HG03108 (cell line): ENCODE results near the gene FAM81A.
"Not testable (repeated sequence)": the region's sequence is repeated elsewhere in the genome, so short reads cannot be mapped to it uniquely, and the experiment has no call there.

Experiments
- ATAC-seq: cut with Tn5 transposase; IDR thresholded peaks from one replicate; pipeline ENCODE4 v1.9.1; 2021; ENCODE audit warnings: moderate library complexity; ENCODE audit not compliant: unreplicated experiment

Gene FAM81A

DNA sequence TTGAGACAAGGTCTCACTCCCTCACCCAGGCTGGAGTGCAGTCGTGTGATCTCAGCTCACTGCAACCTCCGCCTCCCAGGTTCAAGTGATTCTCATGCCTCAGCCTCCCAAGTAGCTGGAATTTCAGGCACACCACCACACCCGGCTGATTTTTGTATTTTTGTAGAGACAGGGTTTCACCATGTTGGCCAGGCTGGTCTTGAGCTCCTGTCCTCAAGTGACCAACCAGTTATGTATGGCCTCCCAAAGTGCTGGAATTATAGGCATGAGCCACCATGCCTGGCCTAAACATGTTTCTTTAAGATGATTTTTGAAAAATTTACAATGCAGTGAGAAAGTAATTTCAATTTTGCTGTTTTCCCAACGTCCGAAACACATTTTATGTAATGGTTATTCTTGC is 37.2 kb downstream of the FAM81A start:
- ATAC-seq, result not testable (repeated sequence)

GRCh38 chr15:59484399-59484798 is 46.4 kb downstream of the FAM81A start:
- ATAC-seq, result no peak

GRCh38 chr15:59485036-59485435 is 47.0 kb downstream of the FAM81A start:
- no peak for ATAC-seq

- ATAC-seq, result not testable (repeated sequence)
Observed at GRCh38 chr15:59489485-59489884, 51.5 kb downstream of the FAM81A start.

DNA sequence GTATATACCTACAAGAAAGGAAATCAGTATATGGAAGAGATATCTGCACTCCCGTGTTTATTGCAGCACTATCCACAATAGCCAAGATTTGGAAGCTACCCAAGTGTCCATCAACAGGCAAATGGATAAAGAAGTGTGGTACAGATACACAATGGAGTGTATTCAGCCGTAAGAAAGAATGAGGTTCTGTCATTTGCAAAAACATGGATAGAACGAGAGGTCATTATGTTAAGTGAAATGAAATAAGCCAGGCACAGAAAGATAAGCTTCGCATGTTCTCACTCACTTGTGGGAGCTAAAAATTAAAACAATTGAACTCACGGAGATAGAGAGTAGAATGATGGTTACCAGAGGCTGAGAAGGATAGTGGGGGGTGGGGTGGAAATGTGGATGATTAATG is 53.1 kb downstream of the FAM81A start:
- ATAC-seq, result no peak

DNA sequence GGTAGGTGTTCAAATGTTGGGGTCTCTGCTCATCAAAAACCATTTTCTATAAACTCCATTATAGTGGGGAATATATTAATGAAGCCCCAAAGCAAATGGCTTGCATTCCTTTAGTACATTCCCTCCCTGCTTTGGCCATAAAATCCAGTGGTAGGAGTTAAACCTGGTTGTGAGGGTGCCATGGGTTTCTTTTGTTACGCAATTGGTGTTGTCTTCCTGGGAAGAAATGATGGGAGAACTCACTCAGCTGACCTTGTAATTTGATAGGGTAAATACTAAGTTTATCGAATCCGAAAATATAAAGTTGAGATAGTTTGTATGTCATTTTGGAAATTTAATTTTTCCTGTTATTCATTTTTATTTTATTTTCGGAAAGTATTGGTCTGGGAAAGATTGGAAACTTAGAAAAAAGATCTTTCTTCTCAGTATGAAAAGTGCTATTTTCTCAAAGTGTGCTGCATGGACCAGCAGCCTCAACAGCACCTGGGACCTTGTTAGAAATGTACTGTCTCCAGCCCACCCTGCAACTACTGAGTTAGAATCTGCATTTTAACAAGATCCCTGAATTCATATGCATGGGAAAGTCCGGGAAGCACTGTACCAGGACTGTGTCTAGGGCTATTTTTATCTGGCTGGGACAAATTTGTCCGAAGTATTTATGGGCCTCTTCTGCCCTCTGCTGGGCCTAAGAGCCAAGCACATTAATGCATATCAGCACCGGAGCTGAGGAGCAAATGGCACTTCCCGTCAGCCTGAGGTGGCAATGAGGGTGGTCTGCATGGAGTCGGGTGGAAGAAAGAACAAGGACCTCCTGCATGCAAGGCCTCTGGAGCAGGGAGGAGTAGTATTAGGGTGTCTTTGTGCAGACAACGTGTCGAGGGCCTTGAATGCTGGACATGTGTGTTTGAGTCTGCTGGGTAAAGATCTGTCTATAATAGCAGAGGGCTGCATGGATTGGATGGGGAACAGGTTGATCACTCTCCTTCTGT is 54.7 kb downstream of the FAM81A start:
- ATAC-seq, result no peak

- ATAC-seq, result no peak
Observed at GRCh38 chr15:59501597-59501996, 63.6 kb downstream of the FAM81A start.

GRCh38 chr15:59515190-59515589 is 77.2 kb downstream of the FAM81A start:
- no peak for ATAC-seq

GRCh38 chr15:59516655-59517461 is 78.9 kb downstream of the FAM81A start:
- ATAC-seq, result no peak

GRCh38 chr15:59519329-59519728 is 81.3 kb downstream of the FAM81A start:
- ATAC-seq, result no peak

GRCh38 chr15:59521443-59521842 is 83.5 kb downstream of the FAM81A start:
- ATAC-seq, result no peak

DNA sequence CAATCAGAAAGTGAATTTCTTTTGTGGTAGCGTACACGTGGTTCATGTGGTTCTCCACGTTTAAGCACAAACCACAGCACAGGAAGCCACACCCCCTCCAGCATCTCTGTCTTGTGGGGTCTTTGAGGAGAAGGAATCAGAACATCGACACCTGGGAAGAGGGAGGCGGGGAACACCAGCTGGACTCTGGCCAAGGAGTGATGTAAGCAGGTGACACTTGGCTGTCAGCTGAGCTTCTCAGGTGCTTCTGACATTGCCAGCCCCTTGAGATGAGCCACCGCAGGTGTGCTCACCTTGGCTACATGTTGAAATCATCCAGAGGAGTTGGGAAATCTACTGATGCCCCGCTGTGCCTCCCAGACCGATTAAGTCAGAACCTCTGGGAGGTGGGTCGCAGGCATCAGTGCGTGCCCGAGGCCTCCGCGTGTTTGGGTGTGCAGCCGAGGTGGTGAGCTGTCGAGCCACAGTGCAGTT is 85.0 kb downstream of the FAM81A start:
- ATAC-seq, result no peak

DNA sequence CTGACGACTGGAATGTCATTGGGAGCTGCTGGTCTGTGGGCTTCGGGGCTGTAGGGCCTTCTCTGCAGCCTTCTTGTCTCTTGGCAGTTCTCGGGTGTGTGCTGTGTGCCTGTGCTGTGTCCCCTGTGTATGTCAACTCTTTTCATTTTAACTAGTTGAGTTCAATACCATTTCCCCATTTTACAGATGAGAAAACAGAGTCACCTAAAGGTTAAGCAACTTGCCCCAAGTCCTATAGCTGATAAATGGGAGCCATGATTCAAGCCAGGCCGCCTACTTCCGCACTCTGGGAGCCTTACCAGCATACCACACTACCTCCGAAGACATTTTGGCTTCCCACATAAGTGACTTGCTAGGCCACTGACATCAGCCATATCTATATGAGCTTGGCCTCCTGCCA is 85.7 kb downstream of the FAM81A start:
- ATAC-seq, result no peak

DNA sequence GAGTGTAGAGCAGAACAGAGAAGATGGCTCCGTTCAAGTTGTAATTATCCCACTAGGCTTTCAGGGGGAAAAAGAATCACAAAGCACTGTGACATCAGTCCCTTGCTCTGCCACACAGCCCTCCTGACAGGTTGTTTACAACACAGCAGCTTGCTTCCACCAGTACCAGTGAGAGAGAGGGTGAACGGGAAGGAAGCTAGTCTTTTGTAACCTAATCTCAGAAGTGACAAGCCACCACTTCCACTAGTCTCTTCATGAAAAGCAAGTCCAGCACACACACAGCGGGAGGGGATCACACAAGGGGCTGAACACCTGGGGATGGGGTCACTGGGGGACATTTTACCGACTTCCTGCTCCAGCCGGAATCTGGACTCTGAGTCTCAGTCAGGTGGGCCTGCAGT is 86.3 kb downstream of the FAM81A start:
- no peak for ATAC-seq

- ATAC-seq, result not testable (repeated sequence)
Observed at GRCh38 chr15:59526466-59526865, 88.5 kb downstream of the FAM81A start.

GRCh38 chr15:59528429-59528828 is 90.4 kb downstream of the FAM81A start:
- ATAC-seq, result no peak

- no peak for ATAC-seq
Observed at GRCh38 chr15:59528961-59529402, 91.0 kb downstream of the FAM81A start.

DNA sequence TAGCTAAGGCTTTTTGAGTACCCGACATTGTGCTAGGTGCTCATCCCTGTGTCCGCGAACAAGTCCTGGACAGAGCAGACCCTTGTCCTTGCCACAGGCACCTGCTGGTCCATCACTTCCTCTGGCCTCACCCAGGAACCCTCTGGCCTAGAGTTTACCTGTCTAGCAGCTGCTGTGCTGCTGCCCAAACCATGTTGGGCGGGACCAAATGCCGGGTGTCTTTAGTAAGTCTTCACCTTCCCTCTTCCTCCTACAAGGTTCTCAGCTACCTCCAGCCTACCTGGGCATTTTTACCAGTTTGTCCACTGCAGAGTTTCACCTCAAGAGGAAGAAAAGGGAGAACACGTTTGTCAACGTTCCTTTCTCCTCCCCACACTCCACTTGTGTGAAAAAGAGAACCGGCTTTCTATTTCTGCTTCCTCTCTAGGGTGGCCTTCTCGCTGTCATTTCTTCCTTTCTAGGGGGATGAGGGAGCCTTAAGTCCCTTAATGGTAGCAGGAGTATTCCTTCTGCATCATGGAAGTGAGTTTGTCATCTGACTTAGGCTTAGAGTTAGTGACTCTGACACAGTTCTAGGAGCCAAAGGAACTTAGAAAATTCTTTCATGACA is 93.2 kb downstream of the FAM81A start:
- no peak for ATAC-seq

DNA sequence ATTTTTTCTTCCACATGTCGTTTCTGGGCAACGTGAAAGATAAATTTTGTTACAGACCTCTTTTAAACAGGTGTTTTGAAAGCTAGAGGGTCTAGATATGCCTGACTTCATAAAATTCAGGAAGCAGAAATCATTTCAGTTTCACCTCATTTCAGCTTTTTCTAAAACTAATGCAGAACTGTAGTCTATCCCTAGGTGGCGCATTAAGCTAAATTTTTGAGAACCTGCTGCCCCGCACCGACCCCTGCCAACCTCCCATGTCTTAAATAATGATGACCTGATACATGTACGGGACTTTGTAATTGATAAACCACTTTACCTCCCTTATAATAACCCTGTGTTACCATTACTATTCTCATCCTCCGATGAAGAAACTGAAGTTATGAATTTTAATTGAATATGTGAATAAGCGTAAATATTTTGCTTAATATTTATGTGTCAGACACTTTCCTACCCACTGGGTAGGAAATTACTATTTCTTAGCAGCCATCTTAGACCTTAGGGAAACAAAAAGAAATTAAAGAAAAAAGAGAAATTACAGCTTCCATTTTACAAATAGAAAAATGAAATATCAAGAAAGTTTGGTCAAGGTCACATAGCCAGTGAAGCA is 94.9 kb downstream of the FAM81A start:
- ATAC-seq, result no peak

DNA sequence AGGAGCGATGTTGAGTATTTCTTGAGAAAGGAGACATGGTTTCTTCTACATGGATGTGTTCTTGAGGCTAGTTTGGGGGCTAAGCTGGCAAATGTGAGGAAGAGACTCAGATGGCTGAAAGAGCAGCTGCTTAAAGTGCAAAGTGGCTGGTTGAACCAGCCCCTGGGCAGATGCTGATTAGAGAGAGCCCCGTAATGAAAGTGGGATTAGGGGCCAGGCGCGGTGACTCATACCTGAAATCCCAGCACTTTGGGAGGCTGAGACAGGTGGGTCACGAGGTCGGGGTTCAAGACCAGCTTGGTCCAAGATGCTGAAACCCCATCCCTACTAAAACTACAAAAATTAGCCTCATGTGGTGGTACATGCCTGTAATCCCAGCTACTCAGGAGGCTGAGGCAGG is 98.6 kb downstream of the FAM81A start:
- ATAC-seq, result no peak

- ATAC-seq, result no peak
Observed at GRCh38 chr15:59537403-59537802, 99.4 kb downstream of the FAM81A start.
